SK-N-SH (cell line): ENCODE data around the gene EFCAB8. TPM values are rescaled to one million over a fixed set of nuclear protein-coding genes. Genes with fewer than 3 reads are reported as not detected.

Experiments
- CTCF ChIA-PET: fragments of 300-600, 350-600 bp; formaldehyde crosslinking; extraction: SDS; loops from one replicate; lab custom pipeline; 2021; lab: Yijun Ruan, JAX
- POLR2A ChIA-PET: fragments of 350-600 bp; sonication (Branson Sonifier 250); formaldehyde crosslinking; extraction: SDS; loops from one replicate; lab custom pipeline; 2020; ENCODE audit warnings: antibody characterized with exemption, inconsistent platforms; lab: Yijun Ruan, JAX
- DNase-seq: peaks from one replicate; pipeline ENCODE4 v3.0.0; 2012
- H2AFZ ChIP-seq: fragments of 200-600 bp; sonication (generic); 2 replicates; pipeline ENCODE4 v1.8.1; 2016; ENCODE audit warnings: antibody characterized with exemption, mild to moderate bottlenecking, low read depth
- H3F3A ChIP-seq: fragments of 200-600 bp; sonication (generic); replicated peaks from 2 replicates; pipeline ENCODE3; 2016; ENCODE audit warnings: antibody characterized with exemption, mild to moderate bottlenecking; ENCODE audit not compliant: insufficient read depth
- H3K27ac ChIP-seq, 2 experiments: fragments of 200-500 bp in 1 of 2; fragments of 200-600 bp in 1 of 2; sonication (Bioruptor generic) in 1 of 2; sonication (generic), shearing (Covaris generic) in 1 of 2; 2 replicates each; pipeline versions ENCODE4 v1.5.1 to v1.6.1; 2014 to 2016; ENCODE audit warnings: low read depth in 2 of 2, inconsistent platforms in 1 of 2, low read length in 1 of 2, mild to moderate bottlenecking in 1 of 2, mixed read lengths in 1 of 2
- H3K27me3 ChIP-seq: fragments of 200-600 bp; sonication (generic), shearing (Covaris generic); 2 replicates; pipeline ENCODE4 v1.6.1; 2016; ENCODE audit warnings: mixed run types; ENCODE audit not compliant: insufficient read depth
- H3K36me3 ChIP-seq, 2 experiments: fragments of 200-500 bp in 1 of 2; fragments of 200-600 bp in 1 of 2; sonication (Bioruptor generic) in 1 of 2; sonication (generic) in 1 of 2; replicated peaks in 1 of 2; 2 replicates each; pipeline versions ENCODE3 to v1.5.1; 2014 to 2016; ENCODE audit warnings: low read length in 1 of 2, mild to moderate bottlenecking in 1 of 2; ENCODE audit not compliant: insufficient read depth in 2 of 2, control insufficient read depth in 1 of 2
- H3K4me1 ChIP-seq, 2 experiments: fragments of 200-500 bp in 1 of 2; fragments of 200-600 bp in 1 of 2; sonication (Bioruptor generic) in 1 of 2; sonication (generic), shearing (Covaris generic) in 1 of 2; 2 replicates each; pipeline versions ENCODE4 v1.5.1 to v1.6.1; 2014 to 2016; ENCODE audit warnings: low read depth in 1 of 2, low read length in 1 of 2, mixed run types in 1 of 2; ENCODE audit not compliant: insufficient read depth in 2 of 2, control insufficient read depth in 1 of 2
- H3K4me2 ChIP-seq: fragments of 200-600 bp; sonication (generic), shearing (Covaris generic); 2 replicates; pipeline ENCODE4 v1.6.1; 2017; ENCODE audit warnings: mixed run types
- H3K4me3 ChIP-seq, 2 experiments: fragments of 200-500 bp in 1 of 2; fragments of 200-600 bp in 1 of 2; sonication (Bioruptor generic) in 1 of 2; sonication (generic), shearing (Covaris generic) in 1 of 2; 2 replicates each; pipeline versions ENCODE4 v1.5.1 to v1.8.1; 2014 to 2016; ENCODE audit warnings: low read depth in 2 of 2, inconsistent platforms in 1 of 2, low read length in 1 of 2, mild to moderate bottlenecking in 1 of 2, mixed read lengths in 1 of 2, moderate library complexity in 1 of 2
- H3K79me2 ChIP-seq: fragments of 200-600 bp; sonication (generic); 2 replicates; pipeline ENCODE4 v1.8.1; 2017; ENCODE audit warnings: mild to moderate bottlenecking; ENCODE audit not compliant: insufficient read depth
- H3K9ac ChIP-seq: fragments of 200-600 bp; sonication (generic); 2 replicates; pipeline ENCODE4 v1.6.1; 2017; ENCODE audit warnings: mixed run types
- H3K9me2 ChIP-seq: fragments of 200-600 bp; sonication (generic); 2 replicates; pipeline ENCODE4 v1.6.1; 2017; ENCODE audit warnings: mixed run types
- H3K9me3 ChIP-seq: fragments of 200-600 bp; sonication (generic); 2 replicates; pipeline ENCODE4 v1.6.1; 2017; ENCODE audit warnings: mixed run types, mild to moderate bottlenecking, moderate library complexity
- H4K20me1 ChIP-seq: fragments of 200-600 bp; sonication (generic); 2 replicates; pipeline ENCODE4 v1.6.1; 2017; ENCODE audit warnings: mild to moderate bottlenecking, mixed run types; ENCODE audit not compliant: insufficient read depth
- CTCF ChIP-seq: fragments of 200-600 bp; sonication (generic); IDR thresholded peaks from 2 replicates; pipeline ENCODE4 v1.6.1; 2017; ENCODE audit warnings: antibody characterized with exemption, mild to moderate bottlenecking, moderate library complexity
- ELF1 ChIP-seq: IDR thresholded peaks from 2 replicates; pipeline ENCODE4 v1.4.0; 2012
- FOSL2 ChIP-seq: IDR thresholded peaks from 2 replicates; pipeline ENCODE4 v1.4.0; 2012; ENCODE audit warnings: low read depth, mild to moderate bottlenecking, moderate library complexity, borderline replicate concordance
- FOXJ3 ChIP-seq: sonication (generic); formaldehyde crosslinking; IDR thresholded peaks from 2 replicates; pipeline ENCODE4 v1.5.1; 2020; ENCODE audit warnings: mild to moderate bottlenecking, missing genetic modification reagents
- GABPA ChIP-seq: IDR thresholded peaks from 2 replicates; pipeline ENCODE4 v1.4.0; 2012; ENCODE audit warnings: low read depth, mild to moderate bottlenecking
- GATA2 ChIP-seq: sonication (generic); formaldehyde crosslinking; IDR thresholded peaks from 2 replicates; pipeline ENCODE4 v1.5.0; 2020; ENCODE audit warnings: mild to moderate bottlenecking, missing genetic modification reagents
- JUND ChIP-seq: IDR thresholded peaks from 2 replicates; pipeline ENCODE4 v1.4.0; 2012
- MXI1 ChIP-seq: IDR thresholded peaks from 2 replicates; pipeline ENCODE4 v1.6.1; 2012; ENCODE audit warnings: mild to moderate bottlenecking, low read depth, low read length, improper control_type of control experiment
- NFIC ChIP-seq: IDR thresholded peaks from 2 replicates; pipeline ENCODE4 v1.4.0; 2012; ENCODE audit warnings: borderline replicate concordance
- NRF1 ChIP-seq: IDR thresholded peaks from 2 replicates; pipeline ENCODE4 v1.6.1; 2012; ENCODE audit warnings: low read depth, mild to moderate bottlenecking, low read length
- RCOR1 ChIP-seq: fragments of 150-350 bp; IDR thresholded peaks from 2 replicates; pipeline ENCODE4 v1.6.1; 2017; ENCODE audit warnings: antibody characterized with exemption, low read length
- RFX5 ChIP-seq: IDR thresholded peaks from 2 replicates; pipeline ENCODE4 v1.6.1; 2012; ENCODE audit warnings: mild to moderate bottlenecking, improper control_type of control experiment, low read length
- RXRA ChIP-seq: IDR thresholded peaks from 2 replicates; pipeline ENCODE4 v1.4.0; 2012; ENCODE audit warnings: low read depth, mild to moderate bottlenecking, borderline replicate concordance
- TCF12 ChIP-seq: IDR thresholded peaks from 2 replicates; pipeline ENCODE4 v1.4.0; 2012
- USF2 ChIP-seq: fragments of 150-350 bp; IDR thresholded peaks from 2 replicates; pipeline ENCODE4 v1.6.1; 2017; ENCODE audit warnings: antibody characterized with exemption, low read length, low read depth, borderline replicate concordance
- YY1 ChIP-seq: IDR thresholded peaks from 2 replicates; pipeline ENCODE4 v1.4.0; 2012; ENCODE audit warnings: low read depth, mild to moderate bottlenecking
- WGBS: methylation state at CpG from one replicate; pipeline ENCODE4 v1.1.6; 2017; ENCODE audit warnings: low lambda C conversion rate; 5-methylcytosine and 5-hydroxymethylcytosine counted together
- polyA plus RNA-seq, 3 experiments: library from polyadenylated mRNA; depleted of rRNA; stranded (reverse); fragments of >200 nt; gene quantifications; 2 replicates each; pipeline ENCODE4 v1.2.3, GENCODE V29; 2012

The EFCAB8 gene
- polyA plus RNA-seq, 1 of the 3 experiments (the other 2 are of a cell fraction), result not detected

- Histone ChIP-seq H3K9me2 (no peaks in the 10 kb centered on the region), H3K79me2 (no peaks in the 10 kb centered on the region), H3K4me1 (no peaks in the 10 kb centered on the region; a peak in 1 of 4 replicates), H3K9me3 (no peaks in the 10 kb centered on the region), H3F3A (no peaks in the 10 kb centered on the region), H3K36me3 (no peaks in the 10 kb centered on the region), H3K9ac (no peak overlapping the region), H4K20me1 (no peaks in the 10 kb centered on the region), H3K27ac (no peak overlapping the region), H3K27me3 (no peaks in the 10 kb centered on the region; the same call in 1 of the 2 replicates), H3K4me3 (no peak overlapping the region), H3K4me2 (no peak overlapping the region), H2AFZ (no peak overlapping the region)
- 44% methylated on average over 6 of the region's 6 CpGs for WGBS
- ChIA-PET CTCF (no interaction called here), POLR2A (no interaction called here)
- TF ChIP-seq FOXJ3, result no peak
- TF ChIP-seq FOSL2, result no peak
- no peak for TF ChIP-seq JUND
- TF ChIP-seq CTCF, result no peak
- no peak for TF ChIP-seq USF2
- no peak for TF ChIP-seq GABPA
- no peak for TF ChIP-seq YY1
- DNase-seq, result no peak
Observed at GRCh38 chr20:32976746-32977145, 118.0 kb downstream of the EFCAB8 start.

GRCh38 chr20:32977281-32978008, 118.7 kb downstream of the EFCAB8 start:
- H3F3A ChIP-seq, result no peaks in the 10 kb centered on the region
- H3K9ac ChIP-seq, result no peak overlapping the region
- no peak for DNase-seq
- H3K27me3 ChIP-seq, result no peaks in the 10 kb centered on the region; the same call in 1 of the 2 replicates
- no peaks in the 10 kb centered on the region; a peak in 1 of 4 replicates for H3K4me1 ChIP-seq
- no peak overlapping the region for H3K4me3 ChIP-seq
- no peaks in the 10 kb centered on the region for H3K36me3 ChIP-seq
- H3K9me2 ChIP-seq, result no peaks in the 10 kb centered on the region
- whole genome bisulfite sequencing, result 47% methylated on average over 6 of the region's 13 CpGs
- H2AFZ ChIP-seq, result no peak overlapping the region
- H3K27ac ChIP-seq, result no peak overlapping the region
- no peaks in the 10 kb centered on the region for H3K9me3 ChIP-seq
- ChIA-PET CTCF (interaction anchor here (0.7 kb wide), 1 partner anchor 180 kb away, joined by 3 read pairs; no protein-coding TSS in a partner anchor), POLR2A (no interaction called here)
- TF ChIP-seq TCF12 (no peak), RXRA (no peak), NFIC (no peak), NRF1 (no peak), USF2 (no peak), GATA2 (CRISPR knock-in tag) (no peak), ELF1 (no peak), RFX5 (no peak), MXI1 (no peak), RCOR1 (no peak)
- H4K20me1 ChIP-seq, result no peaks in the 10 kb centered on the region
- H3K79me2 ChIP-seq, result no peaks in the 10 kb centered on the region
- H3K4me2 ChIP-seq, result no peak overlapping the region
